SIG-M5 treated with dmso at 0.1 percent for 504 hours (cell line): ENCODE measurements around the gene PDZRN3.
A peak's percentile ranks its signal among the peaks of the same experiment; 100 is the strongest.

Source experiments
- DNase-seq: peaks from one replicate; lab custom pipeline; 2025; ENCODE audit not compliant: unreplicated experiment; lab: John Stamatoyannopoulos, UW

PDZRN3 gene

DNA sequence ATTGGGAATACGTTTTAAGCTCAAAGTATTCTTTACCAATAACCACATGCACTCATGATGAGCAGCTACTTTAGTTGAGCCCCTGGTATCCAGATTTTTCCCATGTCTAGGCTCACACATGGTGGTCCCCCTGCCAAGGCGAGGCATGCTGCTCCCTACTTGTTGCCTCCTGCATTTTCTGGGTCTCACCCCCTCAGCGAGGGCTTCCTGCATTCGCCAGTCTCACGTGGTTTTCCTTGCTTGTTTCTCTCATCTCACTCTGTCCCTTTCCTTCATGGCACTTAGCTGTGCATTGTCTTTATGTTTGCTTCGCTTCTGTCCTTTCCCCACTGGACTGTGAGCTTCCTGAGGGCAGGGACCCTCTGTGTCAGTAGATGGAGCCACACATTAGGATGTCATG lies 99.2 kb downstream of the PDZRN3 start:
- DNase-seq = no peak

DNA sequence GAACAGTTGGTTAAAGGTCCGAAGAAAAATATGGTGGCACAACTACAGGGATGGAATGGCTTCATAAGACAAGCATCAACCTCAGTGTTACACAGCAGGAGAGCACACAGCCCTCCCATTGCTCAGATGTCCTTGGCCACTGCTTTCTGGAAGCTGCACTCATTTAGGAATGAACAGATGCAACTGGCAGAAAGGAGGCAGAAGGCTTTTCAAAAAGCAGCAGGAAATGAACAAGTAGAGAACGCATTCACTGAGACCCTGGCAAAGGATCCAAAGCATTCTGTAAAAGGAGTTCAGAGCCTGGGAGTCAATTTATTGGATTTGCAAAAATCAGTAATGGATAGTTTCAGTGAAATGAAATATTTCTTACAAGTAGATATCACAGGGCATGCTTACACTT lies 101.1 kb downstream of the PDZRN3 start:
- DNase-seq = no peak

DNA sequence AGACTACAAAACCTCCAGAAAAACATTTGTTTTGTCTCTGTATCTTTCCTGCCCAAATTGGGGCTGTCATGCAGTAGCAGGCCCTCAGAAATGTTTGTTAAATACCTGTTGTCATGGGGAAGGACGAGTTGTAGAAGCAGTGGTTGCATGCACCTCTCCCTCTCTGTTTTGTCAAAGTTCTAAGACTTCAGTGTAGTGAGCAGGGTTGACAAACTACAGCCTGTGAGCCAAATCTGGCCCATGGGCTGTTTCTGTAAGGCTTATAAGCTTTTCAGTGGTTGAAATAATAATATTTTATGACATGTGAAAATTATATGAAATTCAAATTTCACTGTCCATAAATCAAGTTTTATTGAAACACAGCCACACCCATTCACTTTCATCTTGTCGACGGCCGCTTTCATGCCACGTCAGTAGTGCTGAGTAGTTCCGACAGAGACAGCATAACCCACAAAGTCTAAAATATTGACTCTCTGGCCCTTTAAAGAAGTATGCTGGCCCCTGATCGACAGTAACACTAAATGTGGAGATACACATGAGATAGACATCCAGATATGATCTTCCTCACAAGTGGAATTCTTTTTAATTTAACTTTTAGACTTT lies 102.9 kb downstream of the PDZRN3 start:
- DNase-seq = no peak

DNA sequence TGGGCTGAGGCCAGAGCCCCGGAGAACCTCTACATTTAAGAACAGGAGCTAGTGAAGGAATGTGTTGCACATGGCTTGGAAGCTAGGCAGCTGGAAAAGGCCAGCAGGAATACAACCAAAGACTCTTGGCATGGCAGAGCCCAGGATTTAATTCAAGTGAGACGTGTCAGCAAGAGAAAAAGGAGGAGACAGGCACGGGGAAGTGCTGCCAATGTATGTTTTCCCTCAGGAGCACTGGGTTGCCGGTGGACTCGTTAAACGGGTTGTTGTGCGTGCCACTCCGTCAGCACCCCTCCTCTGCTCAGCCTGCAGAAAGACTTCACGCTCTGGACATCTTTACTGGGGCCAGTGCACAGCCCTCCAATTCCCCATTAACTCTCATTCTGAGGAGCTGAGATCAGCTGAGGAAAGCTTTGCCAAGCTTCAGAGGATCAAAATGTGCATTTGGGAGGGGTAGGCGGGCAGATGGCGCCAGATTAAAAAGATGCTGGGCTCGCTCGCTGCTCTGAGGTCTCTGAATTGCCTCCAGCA lies 103.7 kb downstream of the PDZRN3 start:
- DNase-seq = no peak

DNA sequence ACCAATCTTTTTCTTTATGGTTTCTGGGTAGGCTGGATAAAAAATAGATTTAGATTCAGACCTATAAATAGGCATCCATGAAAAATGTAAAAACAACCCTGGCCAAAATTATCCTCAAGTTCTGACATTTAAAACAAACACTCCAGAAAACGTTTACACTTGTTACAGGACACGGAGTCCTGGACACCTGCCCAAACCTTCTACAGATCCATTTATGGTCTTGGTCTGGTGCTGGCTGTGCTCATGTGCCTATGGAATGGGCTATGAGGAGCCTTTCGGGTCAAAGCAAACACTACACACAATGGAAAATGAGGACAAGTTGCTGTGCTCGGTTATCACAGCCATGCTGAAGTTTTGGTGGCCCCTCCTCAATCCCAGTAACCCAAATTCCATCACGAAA lies 108.1 kb downstream of the PDZRN3 start:
- DNase-seq = no peak

DNA sequence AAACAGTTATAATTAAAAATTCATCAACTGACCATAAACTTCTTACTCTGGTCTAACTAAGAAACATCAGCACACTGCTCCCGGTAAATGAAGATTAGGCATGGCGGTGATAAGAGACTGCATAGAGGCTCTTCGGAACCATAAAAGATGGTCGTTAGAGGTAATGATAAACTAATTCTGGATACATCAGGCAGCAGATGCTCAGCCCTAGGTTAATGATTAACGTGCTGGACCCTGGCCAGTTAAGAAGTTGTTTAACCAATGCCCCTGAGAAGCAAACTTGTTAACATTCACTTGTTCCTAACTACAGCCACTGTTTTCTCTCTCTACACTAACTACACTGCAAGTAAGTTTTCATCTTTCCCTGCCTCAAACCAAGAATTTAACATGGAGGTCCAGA lies 111.5 kb downstream of the PDZRN3 start:
- no peak for DNase-seq

DNA sequence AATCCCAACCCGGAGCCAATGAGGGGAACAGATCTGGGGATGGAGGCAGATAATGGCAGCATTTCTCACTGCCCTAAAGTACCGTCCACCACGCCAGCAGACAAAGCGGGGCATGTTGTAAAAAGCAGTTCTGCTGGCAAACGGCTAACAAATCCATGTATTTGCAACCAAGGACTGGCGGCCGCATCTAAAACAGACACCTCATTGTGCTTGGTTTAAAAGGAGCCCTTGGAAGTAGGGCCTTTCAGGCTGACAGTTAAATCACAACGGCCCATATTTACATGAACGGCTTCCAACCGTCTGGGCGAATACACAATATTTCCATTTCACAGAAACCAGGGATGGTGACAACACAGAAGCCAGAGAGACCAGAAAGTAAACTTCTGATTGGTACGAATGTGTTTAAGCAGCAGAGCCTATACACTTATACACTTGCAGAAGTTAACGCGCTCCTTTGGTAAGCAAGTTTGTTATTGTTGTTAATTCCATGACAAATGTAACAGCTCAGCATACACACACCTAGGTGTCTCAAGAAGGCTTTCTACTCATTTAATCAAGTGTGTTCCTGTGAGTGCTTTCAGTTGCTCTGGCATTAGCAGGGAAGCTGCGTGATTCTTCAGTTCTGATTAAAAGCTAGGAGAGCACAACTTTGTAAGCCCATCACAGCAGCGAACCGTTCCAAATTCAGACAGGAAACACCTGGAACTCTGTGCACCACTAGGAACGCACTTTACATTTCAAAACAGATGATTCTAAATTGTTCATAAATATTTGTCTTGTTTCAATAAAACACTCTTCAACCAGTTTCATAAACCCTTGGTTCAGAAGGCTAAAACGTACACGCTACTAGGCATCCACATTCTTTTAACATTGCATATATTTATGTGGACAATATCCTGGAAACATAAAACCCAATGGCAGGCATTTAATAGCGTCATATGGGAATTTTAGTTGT lies 112.9 kb downstream of the PDZRN3 start:
- DNase-seq = no peak

DNA sequence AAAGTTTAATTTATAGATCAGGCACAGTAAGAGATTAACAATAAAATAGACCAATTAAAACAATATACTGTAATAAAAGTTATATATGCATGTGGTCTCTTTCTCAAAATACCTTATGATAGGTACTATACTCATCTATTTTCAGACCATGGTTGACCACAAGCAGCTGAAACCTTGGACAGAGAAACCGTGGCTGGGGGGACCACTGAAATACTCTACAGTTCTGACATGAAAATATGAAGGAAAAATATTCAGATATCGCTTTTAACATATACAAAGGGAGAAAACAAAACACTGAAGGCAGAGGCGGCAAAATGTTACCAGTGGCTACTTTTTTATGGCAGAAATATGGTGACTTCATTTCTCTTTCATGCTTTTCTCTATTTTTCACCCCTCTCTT lies 114.0 kb downstream of the PDZRN3 start:
- DNase-seq = no peak

DNA sequence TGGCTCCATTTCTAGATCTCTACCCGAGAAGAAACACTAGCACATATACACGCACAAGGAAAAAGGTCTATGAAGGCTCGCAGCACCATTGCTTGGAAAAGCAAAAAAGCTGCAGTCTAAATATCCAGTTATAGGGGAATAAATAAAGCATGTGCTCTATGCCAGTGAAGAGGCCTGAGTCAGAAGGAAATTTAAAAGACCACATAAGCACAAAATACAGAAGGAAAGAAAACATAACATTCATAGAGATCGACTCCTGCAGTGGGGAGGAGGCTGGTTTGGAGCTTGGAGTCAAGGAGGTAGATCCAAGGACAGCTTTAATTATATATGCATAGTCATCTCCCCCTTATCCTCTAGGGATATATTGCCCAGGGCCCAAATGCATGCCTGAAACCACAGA lies 114.4 kb downstream of the PDZRN3 start:
- DNase-seq = no peak

DNA sequence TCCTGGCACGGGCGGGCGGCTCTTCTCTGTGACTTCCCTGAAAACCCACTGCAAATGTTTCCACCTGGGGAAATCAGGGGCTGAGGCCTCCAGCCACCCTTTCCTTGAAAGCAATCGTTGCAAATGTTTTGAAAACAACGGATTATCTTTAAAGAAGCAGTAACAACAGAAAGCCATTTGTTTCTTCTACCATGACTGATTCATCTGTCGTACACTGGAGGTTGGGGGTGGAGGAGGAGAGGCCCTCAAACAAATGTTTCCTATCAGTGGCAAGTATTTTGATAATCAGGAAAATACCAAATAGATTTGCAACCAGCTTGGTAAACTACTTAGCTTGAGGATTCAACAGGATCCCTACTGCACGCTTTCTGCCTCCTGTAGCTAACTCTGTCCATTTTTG lies 114.9 kb downstream of the PDZRN3 start:
- DNase-seq = no peak

DNA sequence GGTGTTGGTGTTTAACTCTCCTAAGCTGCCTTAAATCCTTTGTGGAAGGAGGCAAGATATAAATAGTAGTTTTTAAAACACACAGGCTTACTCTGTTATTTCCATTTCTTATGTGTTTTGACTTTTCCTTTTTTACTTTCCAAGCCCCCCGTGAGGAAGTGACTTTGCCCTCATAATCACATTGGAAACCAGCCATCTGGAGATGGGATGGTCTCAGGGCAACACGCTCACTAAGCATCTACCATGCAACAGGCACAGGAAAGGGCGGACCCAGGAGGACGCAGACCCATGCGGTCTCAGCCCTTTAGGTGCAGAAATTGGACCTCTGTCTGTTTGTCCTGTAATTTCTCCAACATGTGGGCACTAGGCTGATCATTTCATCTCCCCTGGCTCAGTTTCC lies 115.7 kb downstream of the PDZRN3 start:
- DNase-seq = no peak

DNA sequence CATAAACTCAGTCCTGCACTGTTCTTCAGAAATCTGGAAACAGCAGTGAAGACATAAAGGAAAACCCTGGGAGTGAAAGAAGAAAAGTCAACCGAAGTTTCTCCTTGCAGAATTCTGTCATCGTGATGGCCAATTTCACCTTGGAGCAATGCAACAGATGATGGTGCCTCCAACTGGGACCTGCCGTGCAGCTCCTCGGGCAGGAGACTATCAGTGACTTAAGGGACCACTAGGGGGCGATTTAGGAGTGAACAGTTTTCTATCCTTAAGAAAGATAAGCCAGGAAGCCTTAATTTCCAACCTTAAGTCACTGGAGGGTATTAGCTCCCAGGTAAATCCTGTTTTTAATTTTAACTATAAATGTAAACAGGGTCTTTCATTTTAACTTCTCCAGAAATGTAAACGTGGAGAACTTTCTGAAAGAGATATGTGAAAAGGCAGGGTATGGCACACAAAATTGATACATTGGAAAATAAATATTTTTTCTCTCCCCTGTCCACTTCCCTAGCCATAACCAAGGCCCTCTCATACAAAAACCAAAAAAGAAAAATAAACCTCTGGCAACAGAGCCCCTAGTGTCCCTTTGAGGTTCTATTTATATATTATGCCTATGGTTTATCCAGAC lies 116.3 kb downstream of the PDZRN3 start:
- DNase-seq = peak; percentile 65

DNA sequence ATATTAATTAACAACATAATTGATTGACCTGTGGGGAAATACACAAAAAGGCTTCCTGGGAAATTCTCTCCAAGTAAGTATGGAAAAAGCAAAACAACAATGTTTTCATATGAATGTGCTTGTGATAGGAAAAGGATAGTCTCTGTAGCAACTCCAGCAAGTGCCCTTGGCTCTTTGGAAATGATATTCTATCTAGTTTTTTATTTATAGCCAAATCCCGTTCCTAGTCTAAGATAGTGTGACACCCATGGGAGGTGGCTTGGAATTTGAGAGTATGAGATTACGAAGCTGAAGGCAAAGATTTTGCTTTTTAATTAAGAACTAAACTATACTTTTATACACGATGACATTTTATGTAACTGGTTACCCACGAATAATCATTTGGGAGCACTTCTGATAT lies 119.9 kb downstream of the PDZRN3 start:
- no peak for DNase-seq

DNA sequence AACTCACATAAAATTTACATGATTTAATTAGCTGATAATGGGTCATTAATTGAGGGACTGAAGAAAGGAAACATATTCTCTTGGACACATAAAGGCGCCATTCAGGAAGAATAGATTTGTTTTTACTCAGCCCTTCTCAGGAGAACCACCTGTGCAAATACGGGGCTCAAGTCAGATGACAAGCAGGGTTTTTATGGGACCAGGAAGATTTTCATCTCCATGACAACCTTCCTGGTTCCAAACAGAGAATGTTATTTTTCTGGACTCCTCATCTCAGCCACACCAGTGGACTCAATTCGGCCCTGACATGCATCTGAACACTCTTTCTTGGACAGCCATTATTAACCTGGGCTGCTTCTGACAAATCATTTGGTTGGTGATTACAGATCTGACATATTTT lies 120.5 kb downstream of the PDZRN3 start:
- no peak for DNase-seq

DNA sequence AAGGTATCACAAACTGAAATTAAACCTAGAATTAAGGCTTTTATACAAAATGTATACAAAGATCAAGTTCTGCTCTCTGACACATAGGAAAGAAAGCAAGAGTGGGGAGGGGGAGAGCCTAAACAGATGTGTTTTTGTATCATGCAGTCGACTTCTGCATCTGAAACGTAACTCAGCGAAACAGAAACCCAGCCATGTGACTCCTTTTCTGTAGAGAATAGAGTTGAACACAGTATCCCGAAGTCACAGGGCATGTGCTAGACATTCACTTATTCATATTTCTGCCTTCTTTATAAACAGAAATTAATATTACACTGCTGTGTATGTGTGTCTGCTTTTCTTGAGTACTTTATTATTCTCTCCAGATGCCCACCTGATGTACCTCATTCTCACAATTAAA lies 121.0 kb downstream of the PDZRN3 start:
- no peak for DNase-seq

DNA sequence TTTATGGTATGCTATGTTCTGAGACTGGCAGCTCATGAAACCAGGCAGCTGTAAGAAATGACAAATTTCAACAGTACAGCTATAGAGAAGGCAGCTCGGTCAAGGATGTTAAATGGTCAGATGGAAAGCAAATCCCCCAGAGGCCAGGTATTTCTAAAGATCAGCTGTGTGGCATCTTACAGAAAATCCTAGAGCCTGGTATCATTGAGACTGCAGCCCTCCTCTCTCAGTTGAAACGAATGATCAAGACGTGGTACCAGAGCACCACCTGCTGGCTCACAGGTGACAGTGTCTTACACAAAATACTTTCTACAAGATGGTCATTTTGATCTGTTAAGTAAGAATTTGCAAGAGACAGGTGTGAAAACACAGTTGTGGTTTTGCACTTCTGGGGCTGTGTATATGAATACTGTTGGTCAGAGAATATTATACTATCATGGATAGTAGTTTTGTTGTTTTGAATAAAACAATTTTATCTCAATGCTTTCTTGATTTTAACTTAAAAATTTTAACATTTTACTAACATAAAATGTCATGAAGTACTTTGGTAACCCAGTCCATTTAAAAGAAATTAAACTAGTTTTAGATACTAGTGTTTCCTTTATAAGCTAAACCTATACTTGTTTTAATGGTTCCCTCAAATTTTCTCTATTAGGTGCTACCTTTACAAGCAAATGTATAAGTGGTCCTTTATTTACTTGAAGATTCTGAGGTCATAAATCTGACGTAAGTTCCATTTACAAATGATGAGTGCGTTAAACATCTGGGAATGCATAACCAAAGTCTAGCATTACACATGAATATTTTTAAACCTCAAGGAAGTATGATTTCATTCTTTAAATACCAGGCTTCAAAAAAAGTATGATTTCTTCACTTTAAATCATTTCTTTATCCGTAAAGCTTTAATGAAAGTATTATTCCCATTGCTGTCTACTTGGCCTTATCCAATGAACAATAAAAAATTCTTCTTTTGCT lies 121.8 kb downstream of the PDZRN3 start:
- DNase-seq = peak; percentile 61

DNA sequence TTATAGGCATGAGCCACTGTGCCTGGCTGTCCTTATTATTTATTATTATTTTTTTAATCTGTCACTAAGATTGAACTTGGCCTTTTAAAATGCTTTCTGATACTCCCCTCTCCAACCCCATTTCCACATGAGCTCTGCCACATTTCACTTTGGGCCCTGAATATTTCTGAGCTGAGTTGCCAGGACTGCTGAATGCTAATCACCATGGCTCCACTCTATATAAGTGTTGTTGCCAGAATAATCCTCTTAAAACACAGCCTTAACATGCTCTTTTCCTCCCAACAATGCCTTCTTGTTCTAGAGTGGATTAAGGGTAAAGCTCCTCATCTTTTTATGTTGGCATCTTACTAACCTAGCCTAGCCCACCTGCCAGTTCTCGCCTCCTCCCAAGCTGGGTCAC lies 124.4 kb downstream of the PDZRN3 start:
- no peak for DNase-seq

DNA sequence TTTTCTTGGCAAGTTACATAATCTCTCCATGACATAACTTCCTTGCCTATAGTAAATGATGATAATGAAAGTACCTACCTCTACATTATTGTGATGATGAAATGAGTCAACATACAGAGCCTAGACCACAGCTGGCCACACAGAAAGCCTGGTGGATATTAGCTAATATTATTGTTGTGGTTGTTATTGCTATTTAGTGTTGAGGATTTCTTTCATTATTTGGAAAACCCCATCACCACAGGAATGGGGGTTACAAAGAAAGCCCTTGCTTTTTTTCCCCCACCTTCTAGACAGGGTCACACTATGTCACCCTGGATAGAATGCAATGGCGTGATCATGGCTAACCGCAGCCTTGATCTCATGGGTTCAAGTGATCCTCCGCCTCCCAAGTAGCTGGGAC lies 125.0 kb downstream of the PDZRN3 start:
- DNase-seq = no peak

DNA sequence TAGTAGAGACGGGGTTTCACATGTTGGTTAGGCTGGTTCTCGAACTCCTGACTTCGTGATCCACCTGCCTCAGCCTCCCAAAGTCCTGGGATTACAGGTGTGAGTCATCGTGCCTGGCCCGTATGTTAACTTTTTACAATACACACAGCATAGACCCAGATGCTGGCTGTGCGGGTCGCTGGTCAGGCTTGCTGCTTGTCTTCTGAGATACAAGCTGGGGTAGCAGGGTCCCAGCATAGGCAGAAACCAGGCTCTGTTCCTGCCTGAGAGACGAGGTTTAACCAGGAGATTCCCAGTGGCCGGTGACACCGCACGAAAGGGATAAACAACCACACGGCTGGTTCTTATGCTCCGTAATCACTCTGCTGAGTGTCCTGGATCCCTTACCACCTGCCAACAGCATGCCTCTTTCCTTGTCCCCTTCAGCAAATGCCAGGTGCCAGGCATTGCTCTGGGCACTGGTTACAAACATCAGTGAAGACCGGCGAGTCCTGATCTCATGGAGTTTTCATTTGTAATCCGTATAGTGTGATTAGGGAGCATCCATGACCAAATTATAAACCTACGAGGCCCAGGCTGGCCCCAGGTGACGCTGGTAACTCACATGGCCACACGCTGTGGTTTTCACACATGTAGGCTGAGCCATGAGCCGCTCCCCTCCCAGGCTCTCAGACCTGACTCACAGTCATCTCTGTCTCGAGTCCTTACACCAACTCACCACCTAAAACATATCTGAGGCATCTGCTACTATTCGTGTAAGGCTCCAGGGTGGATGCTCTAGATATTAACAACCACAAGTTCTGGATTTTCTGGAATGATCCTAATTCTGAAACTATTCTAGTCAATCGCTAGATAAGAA lies 125.7 kb downstream of the PDZRN3 start:
- no peak for DNase-seq
